Chondrocyte (in vitro differentiated cells): ENCODE results near the gene GRID2. TPM values are rescaled to one million over a fixed set of nuclear protein-coding genes. Genes with fewer than 3 reads are reported as not detected.

Experiments used
- DNase-seq: peaks from one replicate; pipeline ENCODE4 v3.0.0; 2021; ENCODE audit warnings: mixed read lengths, low spot score
- H3K27ac Mint-ChIP-seq: one replicate; pipeline ENCODE4 v1.8.0; 2021; ENCODE audit warnings: mild to moderate bottlenecking, moderate library complexity, mixed read lengths; ENCODE audit not compliant: unreplicated experiment
- H3K27me3 Mint-ChIP-seq: 2 replicates; pipeline ENCODE4 v1.8.0; 2021; ENCODE audit warnings: low read depth, mixed read lengths
- H3K36me3 Mint-ChIP-seq: 2 replicates; pipeline ENCODE4 v1.8.0; 2021; ENCODE audit warnings: low read depth, mixed read lengths
- H3K4me1 Mint-ChIP-seq: 2 replicates; pipeline ENCODE4 v1.8.0; 2021; ENCODE audit warnings: low read depth, mild to moderate bottlenecking, mixed read lengths
- H3K4me3 Mint-ChIP-seq: one replicate; pipeline ENCODE4 v1.8.0; 2021; ENCODE audit warnings: mild to moderate bottlenecking, moderate library complexity, mixed read lengths; ENCODE audit not compliant: unreplicated experiment
- H3K9me3 Mint-ChIP-seq: 2 replicates; pipeline ENCODE4 v1.8.0; 2021; ENCODE audit warnings: low read depth, mixed read lengths
- total RNA-seq: library from RNA; stranded (reverse); gene quantifications from 3 replicates; pipeline ENCODE4 v1.2.1, GENCODE V29; 2021
- TF ChIP-seq, protein P1 (sequence below): fragments of 200-600 bp; sonication (generic); IDR thresholded peaks from 2 replicates; pipeline ENCODE4 v1.5.0; 2021; ENCODE audit warnings: antibody characterized with exemption, mild to moderate bottlenecking, moderate library complexity

Gene GRID2
- total RNA-seq, 1 donor from 2014 or later = not detected

DNA sequence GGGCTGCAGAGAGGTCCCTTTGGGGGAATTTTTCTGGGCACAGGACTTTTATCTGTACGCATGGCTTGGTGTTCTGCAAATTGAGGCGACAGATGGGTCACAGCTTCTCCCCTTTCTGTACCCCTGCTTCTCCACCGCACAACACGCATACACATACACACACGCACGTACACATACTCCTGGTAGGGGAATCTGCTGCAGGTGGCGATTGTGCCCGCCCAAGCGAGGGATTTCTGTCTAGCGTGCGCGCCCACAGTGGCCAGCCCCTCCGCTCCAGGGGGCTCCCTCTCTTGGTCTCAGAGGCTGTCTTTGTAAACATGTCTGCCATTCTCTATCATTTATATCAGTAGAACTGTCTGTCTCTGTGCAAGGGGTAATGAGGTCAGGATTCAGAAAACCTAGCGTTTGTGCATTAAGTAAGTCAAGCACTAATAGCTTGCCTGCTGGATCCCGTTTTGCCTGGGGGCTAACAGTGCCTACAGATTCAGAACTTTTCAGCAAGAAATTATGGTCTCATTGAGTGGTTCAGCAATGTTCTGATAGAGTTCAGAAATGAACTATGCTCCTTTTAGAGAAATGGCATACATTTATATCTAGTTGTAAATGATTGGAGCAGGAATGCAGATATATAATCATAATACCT, 2.2 kb downstream of the GRID2 start:
- no peaks in the 10 kb centered on the region for H3K36me3 Mint-ChIP-seq
- H3K4me3 Mint-ChIP-seq = peak overlapping the region; percentile 68
- H3K27me3 Mint-ChIP-seq = peaks cover 71% of the 10 kb centered on the region
- H3K27ac Mint-ChIP-seq = no peak overlapping the region
- H3K9me3 Mint-ChIP-seq = peaks cover 3% of the 10 kb centered on the region
- no peak for DNase-seq
- TF ChIP-seq, protein P1, sequence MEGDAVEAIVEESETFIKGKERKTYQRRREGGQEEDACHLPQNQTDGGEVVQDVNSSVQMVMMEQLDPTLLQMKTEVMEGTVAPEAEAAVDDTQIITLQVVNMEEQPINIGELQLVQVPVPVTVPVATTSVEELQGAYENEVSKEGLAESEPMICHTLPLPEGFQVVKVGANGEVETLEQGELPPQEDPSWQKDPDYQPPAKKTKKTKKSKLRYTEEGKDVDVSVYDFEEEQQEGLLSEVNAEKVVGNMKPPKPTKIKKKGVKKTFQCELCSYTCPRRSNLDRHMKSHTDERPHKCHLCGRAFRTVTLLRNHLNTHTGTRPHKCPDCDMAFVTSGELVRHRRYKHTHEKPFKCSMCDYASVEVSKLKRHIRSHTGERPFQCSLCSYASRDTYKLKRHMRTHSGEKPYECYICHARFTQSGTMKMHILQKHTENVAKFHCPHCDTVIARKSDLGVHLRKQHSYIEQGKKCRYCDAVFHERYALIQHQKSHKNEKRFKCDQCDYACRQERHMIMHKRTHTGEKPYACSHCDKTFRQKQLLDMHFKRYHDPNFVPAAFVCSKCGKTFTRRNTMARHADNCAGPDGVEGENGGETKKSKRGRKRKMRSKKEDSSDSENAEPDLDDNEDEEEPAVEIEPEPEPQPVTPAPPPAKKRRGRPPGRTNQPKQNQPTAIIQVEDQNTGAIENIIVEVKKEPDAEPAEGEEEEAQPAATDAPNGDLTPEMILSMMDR = no peak
- peaks cover 23% of the 10 kb centered on the region for H3K4me1 Mint-ChIP-seq

DNA sequence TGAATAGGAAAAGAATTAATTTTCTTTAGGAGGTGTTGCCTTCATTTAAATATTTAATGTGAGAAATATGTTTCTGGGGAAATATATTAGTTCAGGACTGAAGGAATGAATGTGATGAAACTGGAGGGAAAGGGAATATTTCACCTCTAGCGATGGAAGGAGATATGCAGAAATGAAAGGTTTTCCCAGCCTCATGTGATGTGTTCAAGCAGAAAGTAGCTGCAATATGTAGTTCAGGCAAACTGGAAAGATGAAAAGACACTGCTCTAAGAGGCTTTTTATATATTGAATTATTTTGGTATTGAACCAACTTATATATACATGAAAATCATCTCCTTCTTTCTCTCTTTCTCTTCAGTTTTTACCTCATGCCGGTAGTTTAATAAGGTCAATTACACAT, 3.4 kb downstream of the GRID2 start:
- DNase-seq = no peak
- no peak overlapping the region for H3K27ac Mint-ChIP-seq
- H3K9me3 Mint-ChIP-seq = peaks cover 3% of the 10 kb centered on the region
- H3K27me3 Mint-ChIP-seq = peaks cover 67% of the 10 kb centered on the region
- no peak overlapping the region for H3K4me3 Mint-ChIP-seq
- TF ChIP-seq, protein P1 = no peak
- H3K4me1 Mint-ChIP-seq = peaks cover 23% of the 10 kb centered on the region
- no peaks in the 10 kb centered on the region for H3K36me3 Mint-ChIP-seq

GRCh38 chr4:92307866-92308265, 4.1 kb downstream of the GRID2 start:
- DNase-seq = no peak

GRCh38 chr4:92317047-92317446, 13.3 kb downstream of the GRID2 start:
- Mint-ChIP-seq H3K4me1 (no peaks in the 10 kb centered on the region), H3K36me3 (no peaks in the 10 kb centered on the region), H3K9me3 (no peaks in the 10 kb centered on the region), H3K4me3 (no peak overlapping the region), H3K27ac (no peak overlapping the region), H3K27me3 (peaks cover 10% of the 10 kb centered on the region)
- TF ChIP-seq, protein P1 = no peak
- no peak for DNase-seq

More at GRCh38 chr4:92307866-92308265, 4.1 kb downstream of the GRID2 start:
- no peak overlapping the region for H3K27ac Mint-ChIP-seq
- H3K36me3 Mint-ChIP-seq = no peaks in the 10 kb centered on the region
- H3K4me3 Mint-ChIP-seq = no peak overlapping the region
- TF ChIP-seq, protein P1 = no peak
- no peaks in the 10 kb centered on the region for H3K9me3 Mint-ChIP-seq
- H3K27me3 Mint-ChIP-seq = peaks cover 63% of the 10 kb centered on the region
- H3K4me1 Mint-ChIP-seq = peaks cover 23% of the 10 kb centered on the region

DNA sequence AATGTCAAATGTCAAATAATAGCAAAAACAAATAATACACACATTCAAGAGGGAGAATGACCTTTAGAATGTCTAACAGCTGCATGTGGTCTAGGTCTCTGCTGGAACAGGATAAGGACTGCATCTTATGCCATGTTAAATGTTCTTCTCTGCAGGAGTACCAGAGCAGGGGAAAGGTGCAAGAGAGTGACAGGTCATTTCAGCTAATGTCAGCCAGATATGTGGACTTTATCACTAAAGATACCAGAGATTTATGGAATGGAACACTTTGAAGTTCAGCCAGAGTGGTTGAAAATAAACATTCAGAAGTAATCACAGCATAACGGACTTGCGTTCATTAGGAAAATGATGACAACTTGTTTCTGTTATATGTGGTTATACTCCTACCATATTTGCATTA, 24.3 kb downstream of the GRID2 start:
- no peak overlapping the region for H3K27ac Mint-ChIP-seq
- H3K4me3 Mint-ChIP-seq = no peak overlapping the region
- TF ChIP-seq, protein P1 = no peak
- H3K9me3 Mint-ChIP-seq = no peaks in the 10 kb centered on the region
- H3K4me1 Mint-ChIP-seq = peaks cover 2% of the 10 kb centered on the region
- DNase-seq = no peak
- no peaks in the 10 kb centered on the region for H3K36me3 Mint-ChIP-seq
- H3K27me3 Mint-ChIP-seq = peaks cover 17% of the 10 kb centered on the region
